ENCODE results near the gene PLEKHG4. TPM values are rescaled to one million over a fixed set of nuclear protein-coding genes. Genes with fewer than 3 reads are reported as not detected.

PLEKHG4 gene
- total RNA-seq, 1 experiment from 2014 or later: 5.5 TPM

DNA sequence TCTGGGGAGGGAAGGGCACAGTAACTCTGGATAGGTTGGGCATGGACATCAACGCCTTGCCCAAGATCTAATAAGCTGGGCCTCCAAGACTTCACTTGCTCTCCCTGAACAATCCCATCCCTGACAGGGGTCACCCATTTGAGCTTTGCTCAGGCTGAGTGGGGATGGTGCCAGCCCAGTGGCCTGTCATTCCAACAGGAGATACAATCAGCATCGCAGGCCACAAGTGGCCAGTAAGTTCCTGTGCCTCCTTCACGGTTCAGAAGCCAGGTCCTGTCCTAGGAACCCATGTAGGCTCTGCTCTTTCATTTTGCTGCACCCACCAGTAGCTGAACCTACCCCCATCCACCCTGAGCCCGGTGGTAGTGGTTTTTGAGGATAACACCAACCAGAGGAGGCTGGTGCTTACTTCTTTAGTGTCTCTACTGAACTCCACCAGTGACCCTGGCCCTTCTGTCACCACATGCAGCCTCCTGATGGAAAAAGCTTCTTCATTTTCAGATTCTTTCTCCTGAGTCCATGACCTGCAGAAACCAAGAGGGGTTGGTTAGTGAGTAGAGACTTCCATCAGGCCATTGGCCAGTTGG, 14.9 kb downstream of the PLEKHG4 start:
- intact Hi-C loops (cut with micrococcal nuclease; ENCODE audit: unreplicated experiment): no loop called here
- TF ChIP-seq, protein P1, sequence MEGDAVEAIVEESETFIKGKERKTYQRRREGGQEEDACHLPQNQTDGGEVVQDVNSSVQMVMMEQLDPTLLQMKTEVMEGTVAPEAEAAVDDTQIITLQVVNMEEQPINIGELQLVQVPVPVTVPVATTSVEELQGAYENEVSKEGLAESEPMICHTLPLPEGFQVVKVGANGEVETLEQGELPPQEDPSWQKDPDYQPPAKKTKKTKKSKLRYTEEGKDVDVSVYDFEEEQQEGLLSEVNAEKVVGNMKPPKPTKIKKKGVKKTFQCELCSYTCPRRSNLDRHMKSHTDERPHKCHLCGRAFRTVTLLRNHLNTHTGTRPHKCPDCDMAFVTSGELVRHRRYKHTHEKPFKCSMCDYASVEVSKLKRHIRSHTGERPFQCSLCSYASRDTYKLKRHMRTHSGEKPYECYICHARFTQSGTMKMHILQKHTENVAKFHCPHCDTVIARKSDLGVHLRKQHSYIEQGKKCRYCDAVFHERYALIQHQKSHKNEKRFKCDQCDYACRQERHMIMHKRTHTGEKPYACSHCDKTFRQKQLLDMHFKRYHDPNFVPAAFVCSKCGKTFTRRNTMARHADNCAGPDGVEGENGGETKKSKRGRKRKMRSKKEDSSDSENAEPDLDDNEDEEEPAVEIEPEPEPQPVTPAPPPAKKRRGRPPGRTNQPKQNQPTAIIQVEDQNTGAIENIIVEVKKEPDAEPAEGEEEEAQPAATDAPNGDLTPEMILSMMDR (IDR thresholded peaks at IDR 0.05; ENCODE audit: unreplicated experiment): no peak
- Mint-ChIP-seq H3K9me3 (ENCODE audit: low read depth, unreplicated experiment) (no peaks in the 10 kb centered on the region), H3K4me1 (ENCODE audit: low read depth, unreplicated experiment) (peaks cover 7% of the 10 kb centered on the region), H3K36me3 (ENCODE audit: insufficient read depth, unreplicated experiment) (no peaks in the 10 kb centered on the region), H3K27me3 (ENCODE audit: unreplicated experiment) (peaks cover 52% of the 10 kb centered on the region), H3K27ac (ENCODE audit: unreplicated experiment) (no peak overlapping the region), H3K4me3 (ENCODE audit: low read depth, unreplicated experiment) (no peak overlapping the region)
- CTCF ChIA-PET: interaction anchor here (0.7 kb wide), 1 partner anchor 12 kb away, joined by 3 read pairs; no protein-coding TSS in a partner anchor
- DNase-seq: no peak
- no TSS peak for BruUV-seq (replicated peaks)

DNA sequence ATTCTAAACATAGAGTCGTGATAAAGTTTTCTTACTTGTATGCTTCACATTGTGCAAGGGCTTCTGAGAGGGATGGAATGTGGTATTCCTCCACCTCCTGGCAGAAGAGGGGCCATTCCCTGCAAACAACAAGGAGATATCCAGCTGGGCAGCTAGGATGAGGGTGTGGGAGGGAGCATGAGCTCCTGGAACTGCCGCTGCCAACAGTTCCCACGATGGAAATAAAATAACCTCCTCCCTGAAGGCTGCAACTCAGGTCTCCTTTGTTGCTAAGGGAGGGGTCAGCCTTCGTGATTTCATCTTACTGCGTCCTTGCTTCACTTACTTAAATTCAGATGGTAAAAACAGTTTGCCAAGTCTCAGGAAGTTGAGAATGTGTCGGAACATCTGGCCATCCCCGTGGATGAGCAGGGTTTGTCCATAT, 15.6 kb downstream of the PLEKHG4 start:
- no peak overlapping the region for H3K27ac Mint-ChIP-seq (ENCODE audit: unreplicated experiment)
- no TSS peak for BruUV-seq (replicated peaks)
- CTCF ChIA-PET: interaction anchor here (0.7 kb wide), 1 partner anchor 11 kb away, joined by 3 read pairs; no protein-coding TSS in a partner anchor

DNA sequence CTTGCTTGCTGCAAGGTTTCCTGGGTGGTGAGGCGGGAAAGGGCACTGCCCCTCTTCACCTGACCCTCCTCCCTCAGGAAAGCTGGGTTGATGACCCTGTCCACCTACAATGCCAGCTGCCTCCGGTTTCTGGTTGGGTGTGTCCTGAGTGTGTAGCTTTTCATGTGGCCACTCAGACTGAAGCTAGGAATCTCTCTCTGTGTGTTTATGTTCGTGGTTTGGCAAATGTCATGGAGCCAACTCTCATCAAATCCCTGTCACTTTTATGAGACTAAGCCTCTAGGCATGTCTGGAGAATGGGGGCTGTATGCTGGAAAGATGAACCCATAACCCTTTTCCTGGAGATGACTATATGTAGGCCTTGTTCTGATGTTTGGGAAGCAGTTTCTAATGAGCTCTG, 17.1 kb downstream of the PLEKHG4 start:
- TF ChIP-seq, protein P1 (IDR thresholded peaks at IDR 0.05; ENCODE audit: unreplicated experiment): no peak
- no peaks in the 10 kb centered on the region for H3K9me3 Mint-ChIP-seq (ENCODE audit: low read depth, unreplicated experiment)
- CTCF ChIA-PET: interaction anchor here (0.8 kb wide), 1 partner anchor 10 kb away, joined by 3 read pairs; no protein-coding TSS in a partner anchor
- peaks cover 58% of the 10 kb centered on the region for H3K27me3 Mint-ChIP-seq (ENCODE audit: unreplicated experiment)
- H3K4me1 Mint-ChIP-seq (ENCODE audit: low read depth, unreplicated experiment): peaks cover 7% of the 10 kb centered on the region
- no TSS peak for BruUV-seq (replicated peaks)
- no peaks in the 10 kb centered on the region for H3K36me3 Mint-ChIP-seq (ENCODE audit: insufficient read depth, unreplicated experiment)
- no peak for DNase-seq
- H3K4me3 Mint-ChIP-seq (ENCODE audit: low read depth, unreplicated experiment): no peak overlapping the region
- H3K27ac Mint-ChIP-seq (ENCODE audit: unreplicated experiment): no peak overlapping the region
- intact Hi-C loops (cut with micrococcal nuclease; ENCODE audit: unreplicated experiment): no loop called here

More for the DNA sequence above, 15.6 kb downstream of the PLEKHG4 start:
- peaks cover 7% of the 10 kb centered on the region for H3K4me1 Mint-ChIP-seq (ENCODE audit: low read depth, unreplicated experiment)
- no peaks in the 10 kb centered on the region for H3K9me3 Mint-ChIP-seq (ENCODE audit: low read depth, unreplicated experiment)
- TF ChIP-seq, protein P1 (IDR thresholded peaks at IDR 0.05; ENCODE audit: unreplicated experiment): no peak
- intact Hi-C loops (cut with micrococcal nuclease; ENCODE audit: unreplicated experiment): no loop called here
- H3K4me3 Mint-ChIP-seq (ENCODE audit: low read depth, unreplicated experiment): no peak overlapping the region
- H3K27me3 Mint-ChIP-seq (ENCODE audit: unreplicated experiment): peaks cover 52% of the 10 kb centered on the region
- H3K36me3 Mint-ChIP-seq (ENCODE audit: insufficient read depth, unreplicated experiment): no peaks in the 10 kb centered on the region
- DNase-seq: no peak

DNA sequence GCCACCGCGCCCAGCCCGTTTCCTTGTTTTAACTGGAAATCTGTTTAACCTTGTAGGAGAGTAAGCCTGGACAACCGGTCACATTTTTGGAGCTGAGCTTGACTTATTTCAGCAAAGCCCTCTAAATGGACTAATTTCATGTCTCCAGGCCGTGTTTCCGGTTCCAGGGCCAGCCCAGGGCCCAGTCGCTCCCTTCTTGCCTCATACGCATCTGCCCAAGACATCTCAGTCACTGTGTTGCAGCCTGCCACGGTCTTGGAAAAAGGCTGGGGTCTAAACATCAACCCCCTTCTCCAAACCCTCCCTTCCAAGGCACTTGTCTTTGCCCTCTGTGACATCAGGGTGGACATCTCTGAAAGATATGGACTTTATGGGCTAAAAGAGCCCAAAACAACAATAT, 18.9 kb downstream of the PLEKHG4 start:
- TF ChIP-seq, protein P1 (IDR thresholded peaks at IDR 0.05; ENCODE audit: unreplicated experiment): no peak

More for the DNA sequence above, 18.9 kb downstream of the PLEKHG4 start:
- intact Hi-C loops (cut with micrococcal nuclease; ENCODE audit: unreplicated experiment): no loop called here
- Mint-ChIP-seq H3K27ac (ENCODE audit: unreplicated experiment) (no peak overlapping the region), H3K4me1 (ENCODE audit: low read depth, unreplicated experiment) (peaks cover 7% of the 10 kb centered on the region), H3K27me3 (ENCODE audit: unreplicated experiment) (peaks cover 55% of the 10 kb centered on the region), H3K36me3 (ENCODE audit: insufficient read depth, unreplicated experiment) (no peaks in the 10 kb centered on the region), H3K9me3 (ENCODE audit: low read depth, unreplicated experiment) (no peaks in the 10 kb centered on the region), H3K4me3 (ENCODE audit: low read depth, unreplicated experiment) (no peak overlapping the region)
- no TSS peak for BruUV-seq (replicated peaks)
- CTCF ChIA-PET: no interaction called here
- no peak for DNase-seq

Measured in Calu3 (cell line).